Skeletal muscle satellite cell (primary cell): ENCODE measurements around the gene UBAP1L.

Experiments
- H3K27me3 ChIP-seq: 2 replicates; pipeline ENCODE4 v1.7.0; 2013; ENCODE audit warnings: low read length; ENCODE audit not compliant: control insufficient read depth, insufficient read depth
- H3K36me3 ChIP-seq: 2 replicates; pipeline ENCODE4 v1.7.0; 2013; ENCODE audit warnings: mild to moderate bottlenecking, control low read depth, low read length; ENCODE audit not compliant: insufficient read depth
- H3K4me1 ChIP-seq: 2 replicates; pipeline ENCODE4 v1.7.0; 2013; ENCODE audit warnings: low read length; ENCODE audit not compliant: control insufficient read depth, insufficient read depth
- H3K4me2 ChIP-seq: 2 replicates; pipeline ENCODE4 v1.7.0; 2013; ENCODE audit warnings: mild to moderate bottlenecking, low read length
- H3K4me3 ChIP-seq: 2 replicates; pipeline ENCODE4 v1.7.0; 2013; ENCODE audit warnings: low read length
- H3K9ac ChIP-seq: 2 replicates; pipeline ENCODE4 v1.7.0; 2013; ENCODE audit warnings: mild to moderate bottlenecking, low read depth, low read length, moderate library complexity
- H3K9me3 ChIP-seq: replicated peaks from 2 replicates; pipeline ENCODE4 v1.7.0; 2013; ENCODE audit warnings: mild to moderate bottlenecking, control low read depth, low read length

UBAP1L gene

DNA sequence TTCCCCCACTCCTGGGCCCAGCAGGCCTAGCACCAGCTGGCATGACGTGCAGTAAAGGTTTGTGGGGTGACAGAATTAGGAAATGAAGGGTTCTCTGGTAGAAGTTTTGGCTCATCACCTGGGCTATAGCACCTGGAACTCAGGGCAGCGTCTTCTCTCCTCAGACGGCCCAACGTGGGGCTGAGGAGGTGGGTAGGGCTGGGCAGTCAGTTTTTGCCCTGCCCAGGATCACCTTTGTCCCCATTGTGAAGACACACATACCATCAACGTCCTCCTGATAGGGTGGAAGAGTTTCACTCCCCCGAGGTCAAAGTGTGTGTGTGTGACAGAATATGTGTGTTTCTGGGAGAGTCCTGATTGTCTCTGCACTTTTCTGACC is 26.4 kb downstream of the UBAP1L start:
- Histone ChIP-seq H3K9ac (no peak overlapping the region), H3K36me3 (peaks cover 3% of the 10 kb centered on the region), H3K4me3 (no peak overlapping the region), H3K4me2 (no peak overlapping the region), H3K9me3 (no peaks in the 10 kb centered on the region), H3K27me3 (peaks cover 16% of the 10 kb centered on the region), H3K4me1 (peaks cover 7% of the 10 kb centered on the region)

DNA sequence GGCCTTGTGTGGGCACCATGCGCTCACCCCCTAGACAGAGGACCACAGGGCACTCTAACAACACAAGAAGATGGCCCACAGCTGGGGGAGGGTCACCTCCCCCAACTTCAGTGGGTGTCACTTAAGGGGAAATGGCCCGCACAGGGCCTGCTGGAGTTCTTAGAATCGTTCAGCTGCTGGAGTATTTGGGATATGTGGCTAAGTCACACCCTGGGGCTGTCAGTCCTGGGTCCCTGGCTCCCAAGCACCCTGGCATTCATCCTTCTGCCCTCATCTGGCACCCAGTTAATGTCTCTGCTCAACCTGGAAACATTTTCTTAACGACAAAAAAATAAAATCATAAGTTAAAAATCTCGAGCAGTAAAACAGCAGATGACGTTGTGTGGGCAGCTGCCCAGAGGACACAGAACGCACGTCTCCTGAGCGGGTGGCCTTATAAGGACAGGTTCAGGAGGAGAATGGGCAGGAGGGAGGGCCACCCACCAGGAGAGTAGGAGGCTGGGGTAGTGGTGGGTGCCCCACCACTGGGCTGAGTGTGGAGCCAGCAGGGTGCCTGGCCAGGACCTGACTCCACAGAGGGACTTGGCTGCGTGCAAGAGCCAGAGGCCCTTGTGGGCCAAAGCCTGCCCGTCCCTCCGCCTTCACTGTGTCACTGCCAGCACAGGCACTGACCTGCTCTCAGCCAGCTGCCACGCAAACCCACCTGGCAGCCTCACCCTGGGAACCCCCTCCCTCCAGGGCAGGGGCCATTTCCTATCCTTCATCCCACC is 26.9 kb downstream of the UBAP1L start:
- Histone ChIP-seq H3K9ac (no peak overlapping the region), H3K9me3 (no peaks in the 10 kb centered on the region), H3K36me3 (no peaks in the 10 kb centered on the region), H3K4me3 (no peak overlapping the region), H3K4me1 (peaks cover 7% of the 10 kb centered on the region), H3K27me3 (peaks cover 22% of the 10 kb centered on the region), H3K4me2 (no peak overlapping the region)

DNA sequence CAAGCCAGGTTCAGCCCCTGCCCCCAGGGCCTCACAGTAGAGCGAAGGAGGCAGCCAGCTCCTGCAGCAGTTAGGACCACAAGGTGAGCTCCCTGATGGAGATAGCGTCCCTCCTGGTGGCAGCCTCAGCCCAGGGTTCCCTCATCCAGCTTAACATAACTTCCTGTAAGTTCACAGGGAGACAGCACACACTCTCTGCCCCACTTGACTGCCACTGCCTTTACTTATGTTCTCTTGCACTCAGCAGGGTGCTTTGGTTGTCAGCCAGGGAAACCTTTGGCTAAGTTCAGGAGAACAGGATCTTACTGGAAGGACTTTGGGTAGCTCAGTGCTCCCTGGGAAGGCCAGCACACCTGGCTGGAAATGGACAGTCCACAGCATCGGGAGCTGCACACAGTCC is 27.6 kb downstream of the UBAP1L start:
- Histone ChIP-seq H3K36me3 (no peaks in the 10 kb centered on the region), H3K4me2 (no peak overlapping the region), H3K9me3 (no peaks in the 10 kb centered on the region), H3K4me1 (peaks cover 7% of the 10 kb centered on the region), H3K9ac (no peak overlapping the region), H3K27me3 (peaks cover 28% of the 10 kb centered on the region), H3K4me3 (no peak overlapping the region)

DNA sequence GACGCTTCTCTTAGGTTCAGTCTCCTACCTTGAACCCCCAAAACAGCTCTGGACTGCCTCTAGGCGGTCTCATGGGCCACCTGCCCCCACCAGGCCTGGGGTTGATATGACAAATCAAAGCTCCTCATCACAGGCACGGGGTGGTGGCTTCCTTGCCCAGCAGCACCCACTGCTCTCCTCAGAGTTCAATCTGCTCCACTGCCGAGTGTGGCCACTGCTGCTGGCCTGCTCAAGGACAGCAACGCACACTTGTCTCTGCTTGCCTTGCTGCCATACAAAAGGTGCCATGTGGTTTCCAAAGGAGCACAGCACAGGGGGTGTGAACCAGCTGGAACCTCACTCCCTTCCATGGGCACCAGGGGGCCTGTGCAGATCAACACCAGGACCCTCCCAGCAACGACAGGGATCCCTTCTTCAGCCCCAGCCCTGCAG is 28.3 kb downstream of the UBAP1L start:
- H3K4me1 ChIP-seq = peaks cover 7% of the 10 kb centered on the region
- no peak overlapping the region for H3K9ac ChIP-seq
- H3K27me3 ChIP-seq = peaks cover 35% of the 10 kb centered on the region

DNA sequence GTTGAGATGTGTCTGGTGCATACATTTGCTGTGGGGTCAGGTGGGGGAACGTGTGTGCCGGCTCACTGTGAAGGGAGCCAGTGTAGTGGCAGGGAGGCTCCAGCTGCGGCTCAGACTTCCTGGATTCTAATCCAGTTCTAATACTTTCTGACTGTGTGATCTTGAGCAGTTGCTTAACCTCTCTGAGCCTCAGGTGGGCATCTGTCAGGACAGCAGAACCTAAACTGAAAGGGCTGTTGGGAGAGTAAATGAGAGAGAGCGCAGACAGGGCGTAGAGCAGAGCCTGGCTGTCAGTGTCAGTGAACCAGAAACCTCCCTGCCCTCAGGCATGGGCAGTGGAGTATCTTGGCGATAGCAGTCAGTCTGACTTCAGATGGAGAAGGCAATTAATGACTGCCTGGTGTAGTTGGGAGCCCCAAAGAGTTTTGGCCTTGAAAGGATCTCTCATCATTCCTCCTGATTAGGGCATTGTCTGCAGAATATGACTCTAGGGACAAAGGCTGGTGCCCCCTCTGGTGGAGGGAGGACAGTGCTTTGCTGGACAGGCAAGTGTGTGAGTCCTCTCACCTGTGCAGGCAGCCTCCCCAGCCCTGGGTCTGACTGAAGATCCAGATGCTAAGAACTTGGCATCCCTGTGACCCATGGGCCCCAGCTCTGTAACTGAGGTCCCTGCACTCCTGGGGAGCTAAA is 28.9 kb downstream of the UBAP1L start:
- Histone ChIP-seq H3K4me2 (no peak overlapping the region), H3K36me3 (no peaks in the 10 kb centered on the region), H3K4me1 (peaks cover 7% of the 10 kb centered on the region), H3K27me3 (peaks cover 40% of the 10 kb centered on the region), H3K4me3 (no peak overlapping the region), H3K9me3 (no peaks in the 10 kb centered on the region), H3K9ac (no peak overlapping the region)

More for the DNA sequence above, 28.3 kb downstream of the UBAP1L start:
- no peaks in the 10 kb centered on the region for H3K36me3 ChIP-seq
- no peaks in the 10 kb centered on the region for H3K9me3 ChIP-seq
- no peak overlapping the region for H3K4me3 ChIP-seq
- no peak overlapping the region for H3K4me2 ChIP-seq

DNA sequence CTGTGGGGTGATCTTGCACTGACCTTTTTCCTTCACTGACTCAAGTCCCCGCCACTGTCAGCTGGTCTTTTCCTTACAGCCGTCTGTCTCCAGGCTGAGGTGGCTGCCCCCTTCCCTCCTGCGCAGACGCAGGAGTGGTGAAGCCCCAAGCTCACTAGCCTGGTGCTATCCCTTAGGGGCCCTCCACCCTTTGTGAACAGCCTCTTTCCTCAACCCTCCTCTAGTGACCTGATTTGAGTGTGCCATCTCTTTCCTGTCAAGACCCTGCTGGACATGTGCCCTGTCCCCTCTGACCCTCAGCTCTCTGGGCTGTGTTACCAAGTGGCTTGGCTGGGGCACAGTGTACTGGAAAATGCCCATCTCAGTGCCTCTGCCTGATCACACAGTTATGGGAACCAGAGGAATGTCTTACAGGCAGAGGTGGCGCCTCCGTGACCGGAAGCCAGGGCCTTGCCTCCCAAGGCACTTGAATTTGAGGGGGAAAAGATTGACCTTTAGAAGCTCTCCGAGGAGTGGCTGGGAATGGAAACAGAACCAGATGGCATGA is 29.7 kb downstream of the UBAP1L start:
- no peak overlapping the region for H3K4me2 ChIP-seq
- H3K27me3 ChIP-seq = peaks cover 46% of the 10 kb centered on the region
- no peaks in the 10 kb centered on the region for H3K9me3 ChIP-seq
- H3K9ac ChIP-seq = no peak overlapping the region
- no peaks in the 10 kb centered on the region for H3K36me3 ChIP-seq
- no peak overlapping the region for H3K4me3 ChIP-seq
- peaks cover 7% of the 10 kb centered on the region for H3K4me1 ChIP-seq

DNA sequence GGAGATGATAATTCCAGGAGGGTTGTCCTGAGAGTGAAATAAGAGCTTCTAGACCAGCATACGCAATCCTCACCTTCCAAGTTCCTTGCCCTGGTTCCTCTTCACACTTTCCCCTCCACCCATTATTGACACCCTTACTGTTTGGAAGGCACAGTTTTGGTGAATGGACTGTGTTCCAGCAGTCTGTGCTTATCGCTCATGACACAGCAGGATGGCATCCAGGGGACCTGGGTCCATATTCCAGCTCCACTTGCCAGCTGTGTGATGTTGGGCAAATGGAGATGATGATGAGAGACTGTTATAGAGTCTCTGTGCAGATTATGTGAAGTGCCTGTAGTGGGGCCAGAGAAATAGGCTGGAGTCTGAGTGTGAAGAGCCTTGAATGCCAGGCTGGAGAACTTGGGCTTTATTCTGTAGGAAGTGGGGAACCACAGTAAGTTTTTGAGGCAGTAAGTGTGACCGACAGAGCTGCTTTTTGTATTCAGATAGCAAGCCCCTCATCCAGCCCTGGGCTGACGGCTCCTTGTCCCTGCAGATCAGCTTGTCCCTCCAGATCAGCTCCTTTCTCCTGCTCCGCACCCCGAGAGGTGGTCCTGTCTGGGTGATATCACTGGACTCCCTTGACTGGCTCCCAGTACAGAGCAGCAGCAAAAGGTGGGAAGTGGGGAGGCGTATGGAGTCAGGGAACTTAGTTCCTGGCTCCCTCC is 30.3 kb downstream of the UBAP1L start:
- Histone ChIP-seq H3K9me3 (no peaks in the 10 kb centered on the region), H3K27me3 (peaks cover 49% of the 10 kb centered on the region), H3K36me3 (no peaks in the 10 kb centered on the region), H3K4me3 (no peak overlapping the region), H3K9ac (no peak overlapping the region), H3K4me1 (peaks cover 7% of the 10 kb centered on the region), H3K4me2 (no peak overlapping the region)

DNA sequence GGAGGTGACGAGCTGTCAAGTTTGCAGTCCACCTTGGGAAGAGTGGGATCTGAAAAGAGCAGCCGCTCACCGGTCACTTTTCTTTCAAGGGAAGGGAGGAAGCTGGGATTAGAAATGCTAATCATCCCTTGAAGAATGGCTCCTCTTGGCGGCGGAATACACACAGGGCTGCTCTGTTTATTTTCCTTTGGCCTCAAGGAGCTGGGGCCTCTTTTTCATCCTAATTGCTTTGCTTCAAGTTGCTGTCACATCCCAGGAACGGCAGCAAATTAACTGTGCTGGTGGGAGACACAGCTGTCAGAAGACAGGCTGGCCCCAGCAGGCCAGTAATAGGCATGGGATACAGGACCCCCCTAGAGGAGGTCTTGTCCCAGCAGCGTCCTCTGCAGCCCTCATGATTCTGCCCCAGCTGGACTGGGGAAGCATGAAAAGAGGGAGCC is 31.7 kb downstream of the UBAP1L start:
- no peaks in the 10 kb centered on the region for H3K36me3 ChIP-seq
- H3K27me3 ChIP-seq = peaks cover 62% of the 10 kb centered on the region
- no peak overlapping the region for H3K4me3 ChIP-seq
- H3K9ac ChIP-seq = no peak overlapping the region
- no peaks in the 10 kb centered on the region for H3K9me3 ChIP-seq
- H3K4me2 ChIP-seq = no peak overlapping the region
- peaks cover 5% of the 10 kb centered on the region for H3K4me1 ChIP-seq

DNA sequence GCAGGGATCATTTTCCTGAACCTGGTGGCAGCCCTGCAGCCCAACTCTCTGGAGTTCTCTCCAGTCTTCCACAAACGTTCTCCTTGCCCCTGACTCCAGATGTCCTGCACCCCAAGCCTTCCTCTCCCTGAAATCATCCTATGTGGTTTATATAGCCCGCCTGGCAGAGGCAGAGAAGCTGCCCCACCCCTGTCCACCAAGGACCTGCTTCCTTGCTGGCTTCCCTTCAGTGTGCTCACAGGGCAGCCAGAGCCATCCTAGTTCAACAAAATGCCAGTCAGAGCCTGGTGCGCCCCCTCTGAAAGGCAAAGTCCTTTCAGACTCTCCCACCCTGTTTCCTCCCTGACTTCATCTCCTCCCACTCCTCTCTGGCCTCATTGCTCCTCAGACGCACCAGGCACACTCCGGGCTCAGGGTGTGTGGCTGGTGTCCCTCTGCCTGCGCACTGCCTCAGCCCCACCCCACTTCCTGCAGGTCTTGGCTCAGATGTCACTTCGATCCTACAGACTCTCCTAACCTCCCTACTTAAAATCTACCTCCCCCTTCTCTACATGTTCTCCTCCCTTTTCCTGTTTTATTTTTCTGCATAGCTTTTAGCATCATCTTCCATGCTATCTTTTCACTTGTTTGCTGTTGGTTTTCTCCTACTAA is 32.6 kb downstream of the UBAP1L start:
- no peak overlapping the region for H3K4me2 ChIP-seq
- H3K9ac ChIP-seq = no peak overlapping the region
- no peak overlapping the region for H3K4me3 ChIP-seq
- H3K27me3 ChIP-seq = peaks cover 69% of the 10 kb centered on the region
- H3K9me3 ChIP-seq = no peaks in the 10 kb centered on the region
- no peaks in the 10 kb centered on the region for H3K4me1 ChIP-seq
- H3K36me3 ChIP-seq = no peaks in the 10 kb centered on the region

DNA sequence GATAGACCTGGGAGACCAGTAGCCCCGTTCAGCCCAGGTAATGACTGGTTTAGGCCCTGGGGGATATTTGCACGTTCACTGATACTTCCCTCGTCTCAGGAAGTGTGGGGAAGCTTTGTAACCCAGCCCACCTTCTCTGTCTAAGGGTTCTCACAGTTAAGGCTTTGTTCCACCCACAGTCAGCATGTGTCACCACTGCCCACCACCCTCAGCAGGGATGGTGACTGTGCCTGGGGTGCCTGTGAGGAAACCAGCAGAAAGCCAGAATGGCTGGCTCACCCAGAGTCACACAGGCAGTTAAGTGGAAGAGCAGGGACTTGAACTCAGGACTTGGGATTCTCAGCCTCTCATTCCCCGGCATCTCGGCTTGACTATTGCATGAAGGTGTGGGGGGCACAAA is 33.2 kb downstream of the UBAP1L start:
- Histone ChIP-seq H3K36me3 (no peaks in the 10 kb centered on the region), H3K27me3 (peaks cover 69% of the 10 kb centered on the region), H3K9me3 (no peaks in the 10 kb centered on the region), H3K4me2 (no peak overlapping the region), H3K9ac (no peak overlapping the region), H3K4me1 (no peaks in the 10 kb centered on the region), H3K4me3 (no peak overlapping the region)

DNA sequence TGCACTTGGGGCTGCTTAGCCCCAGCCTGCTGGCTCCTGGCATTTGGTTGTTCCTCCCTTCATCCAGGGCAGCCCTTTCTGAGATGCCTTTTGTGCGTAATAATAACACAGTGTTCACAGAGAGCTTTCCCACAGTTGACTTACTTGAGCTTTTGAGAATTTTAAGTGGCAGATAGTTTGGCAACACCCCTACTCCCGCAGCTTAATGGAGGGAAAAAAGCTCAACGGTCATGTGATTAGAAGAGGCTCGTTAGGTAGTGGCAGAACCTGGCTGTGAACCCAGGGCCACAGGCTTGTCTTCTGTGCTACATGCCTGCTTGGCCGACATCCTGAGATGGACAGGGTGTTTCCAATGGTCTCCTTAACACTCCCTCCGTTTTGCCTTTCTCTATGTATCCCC is 33.7 kb downstream of the UBAP1L start:
- no peaks in the 10 kb centered on the region for H3K36me3 ChIP-seq
- peaks cover 69% of the 10 kb centered on the region for H3K27me3 ChIP-seq
- H3K4me2 ChIP-seq = no peak overlapping the region
- no peaks in the 10 kb centered on the region for H3K9me3 ChIP-seq
- H3K4me1 ChIP-seq = no peaks in the 10 kb centered on the region
- H3K4me3 ChIP-seq = no peak overlapping the region
- H3K9ac ChIP-seq = no peak overlapping the region
